ENCODE measurements around the gene ERC2. TPM values are rescaled to one million over a fixed set of nuclear protein-coding genes. Genes with fewer than 3 reads are reported as not detected.

The ERC2 gene
- total and polyA plus RNA-seq, 2 donors (not counting 3 experiments of a cell fraction or from before 2014, with no cell fraction given) = 5.6 to 15.5 TPM

DNA sequence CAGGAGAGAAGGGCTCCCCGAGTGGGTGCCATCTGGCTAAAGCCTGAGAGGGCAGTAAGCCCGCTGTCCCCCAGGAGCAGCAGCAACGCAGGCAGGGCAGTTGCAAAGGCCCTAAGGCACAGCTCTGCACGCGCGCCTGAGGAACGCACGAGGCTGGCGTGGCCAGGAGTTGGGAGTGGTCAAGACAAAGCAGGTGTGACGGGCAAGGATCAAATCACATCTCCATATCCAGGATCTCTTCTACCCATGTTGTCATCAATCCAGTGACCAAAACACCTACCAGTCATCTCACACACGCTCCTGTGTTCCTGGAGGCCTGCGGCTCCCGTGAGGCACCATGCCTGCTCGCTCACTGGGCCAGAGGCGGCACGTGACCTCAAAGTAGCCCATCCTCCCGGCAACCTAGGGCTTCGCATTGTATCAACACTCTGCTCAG lies 59.5 kb downstream of the ERC2 start:
- intact Hi-C loops (cut with micrococcal nuclease) = no loop called here
- CTCF ChIA-PET = interaction anchor here (0.6 kb wide), 1 partner anchor 8 kb away, joined by 3 read pairs; no protein-coding TSS in a partner anchor
- POLR2A ChIA-PET = interaction anchor here (0.6 kb wide), 1 partner anchor 11 kb away, joined by 3 read pairs; no protein-coding TSS in a partner anchor
- H3K79me2 ChIP-seq (ENCODE audit: control insufficient read depth, insufficient read depth, low read length) = no peaks in the 10 kb centered on the region
- no peak overlapping the region for H3K4me3 ChIP-seq (replicated peaks in 1 of 3; ENCODE audit: insufficient read depth in 1 of 3, low read depth in 1 of 3, low read length in 3 of 3)
- H4K20me1 ChIP-seq (replicated peaks; ENCODE audit: control insufficient read depth, extremely low read depth, insufficient read depth, low read length) = no peaks in the 10 kb centered on the region
- H3K4me1 ChIP-seq (ENCODE audit: control insufficient read depth, extremely low read depth, insufficient read depth, low read length) = no peaks in the 10 kb centered on the region
- no peak for TF ChIP-seq MYC (IDR thresholded peaks at IDR 0.05; ENCODE audit: low read depth, low read length)
- TF ChIP-seq CTCF (IDR thresholded peaks at IDR 0.05; ENCODE audit: extremely low read depth in 1 of 2, insufficient read depth in 1 of 2, low read depth in 1 of 2, low read length in 2 of 2) = no peak
- no peak for TF ChIP-seq POLR2AphosphoS5 (IDR thresholded peaks at IDR 0.05; ENCODE audit: insufficient read depth, low read depth, low read length)
- TF ChIP-seq POLR2A (IDR thresholded peaks at IDR 0.05; ENCODE audit: low read depth, low read length) = no peak
- TF ChIP-seq GATA2 (IDR thresholded peaks at IDR 0.05; ENCODE audit: insufficient read depth, insufficient read length, low read depth, low read length) = no peak
- TF ChIP-seq FOS (IDR thresholded peaks at IDR 0.05; ENCODE audit: borderline replicate concordance, insufficient read depth, low read length) = no peak
- TF ChIP-seq EZH2 (IDR thresholded peaks at IDR 0.05; ENCODE audit: borderline replicate concordance, low read depth, low read length, severe bottlenecking) = no peak
- no peak for TF ChIP-seq JUN (IDR thresholded peaks at IDR 0.05; ENCODE audit: borderline replicate concordance, insufficient read depth, insufficient read length, low read depth)
- TF ChIP-seq MAX (IDR thresholded peaks at IDR 0.05; ENCODE audit: insufficient read depth, insufficient read length) = no peak
- no peak overlapping the region for H3K9ac ChIP-seq (replicated peaks; ENCODE audit: extremely low read depth, insufficient read depth, low read length)
- H3K4me2 ChIP-seq (ENCODE audit: insufficient read depth, low read length) = no peak overlapping the region
- H3K36me3 ChIP-seq (ENCODE audit: control insufficient read depth in 2 of 2, extremely low read depth in 1 of 2, insufficient read depth in 2 of 2, low read length in 2 of 2) = no peaks in the 10 kb centered on the region
- H2AFZ ChIP-seq (ENCODE audit: low read depth, low read length) = no peak overlapping the region
- no peaks in the 10 kb centered on the region for H3K27me3 ChIP-seq (ENCODE audit: control insufficient read depth in 2 of 2, insufficient read depth in 2 of 2, low read length in 2 of 2)
- dilution Hi-C loops (cut with MboI; ENCODE audit: extremely low pct_ligation_motif_present, low sequenced_read_pairs) = no loop called here
- no peak overlapping the region for H3K27ac ChIP-seq (ENCODE audit: insufficient read depth, low read depth, low read length)
- DNase-seq (ENCODE audit: low read depth, low spot score) (no peak), FAIRE-seq (no peak)
- no peaks in the 10 kb centered on the region for H3K9me1 ChIP-seq (replicated peaks; ENCODE audit: control insufficient read depth, extremely low read depth, insufficient read depth, low read length)
- BruUV-seq (replicated peaks) = no TSS peak
- no peaks in the 10 kb centered on the region for H3K9me3 ChIP-seq (replicated peaks; ENCODE audit: control insufficient read depth, insufficient read depth, low read length)
